Subcutaneous abdominal adipose tissue (tissue), 5 donors: ENCODE measurements around the gene PCSK2.

Source experiments
- H3K27ac ChIP-seq: one replicate; pipeline ENCODE4 v1.7.0; 2013; ENCODE audit warnings: low read depth, mild to moderate bottlenecking, inconsistent platforms, low read length, moderate library complexity
- H3K27me3 ChIP-seq, 5 donors: one replicate each; pipeline ENCODE4 v1.7.0; 2013; ENCODE audit warnings: low read length in 5 of 5, inconsistent platforms in 1 of 5; ENCODE audit not compliant: control insufficient read depth in 5 of 5, insufficient read depth in 4 of 5
- H3K36me3 ChIP-seq, 5 donors: one replicate each; pipeline ENCODE4 v1.7.0; 2013; ENCODE audit warnings: low read length in 5 of 5; ENCODE audit not compliant: control insufficient read depth in 5 of 5, insufficient read depth in 5 of 5
- H3K4me1 ChIP-seq, 5 donors: one replicate each; pipeline ENCODE4 v1.7.0; 2013; ENCODE audit warnings: low read length in 5 of 5, mild to moderate bottlenecking in 3 of 5, moderate library complexity in 1 of 5; ENCODE audit not compliant: control insufficient read depth in 5 of 5, insufficient read depth in 5 of 5
- H3K4me3 ChIP-seq, 5 donors: one replicate each; pipeline ENCODE4 v1.7.0; 2013; ENCODE audit warnings: low read length in 5 of 5, low read depth in 1 of 5
- H3K9ac ChIP-seq, 5 donors: one replicate each; pipeline ENCODE4 v1.7.0; 2013; ENCODE audit warnings: low read length in 5 of 5, mild to moderate bottlenecking in 4 of 5, moderate library complexity in 3 of 5
- H3K9me3 ChIP-seq, 5 donors: one replicate each; pipeline ENCODE4 v1.7.0; 2013; ENCODE audit warnings: low read length in 5 of 5; ENCODE audit not compliant: control insufficient read depth in 5 of 5
- donor health status: healthy.
- donor health status: healthy.
- donor health status: healthy.
- donor health status: healthy.
- donor health status: healthy.

The PCSK2 gene

GRCh38 chr20:17480696-17481095, 253.9 kb downstream of the PCSK2 start:
- Histone ChIP-seq H3K4me1 (no peaks in the 10 kb centered on the region), H3K9me3 (peaks cover 0 to 2% (median 0%) of the 10 kb centered on the region in 5 donors), H3K9ac (no peak overlapping the region), H3K4me3 (no peak overlapping the region), H3K27me3 (peaks cover 2 to 10% (median 7%) of the 10 kb centered on the region in 5 donors), H3K27ac (no peak overlapping the region), H3K36me3 (no peaks in the 10 kb centered on the region)

- Histone ChIP-seq H3K9me3 (peaks cover 0 to 2% (median 0%) of the 10 kb centered on the region in 5 donors), H3K36me3 (no peaks in the 10 kb centered on the region), H3K9ac (no peak overlapping the region), H3K27ac (no peak overlapping the region), H3K4me1 (no peaks in the 10 kb centered on the region), H3K27me3 (peaks cover 2 to 10% (median 7%) of the 10 kb centered on the region in 5 donors), H3K4me3 (no peak overlapping the region)
Observed at GRCh38 chr20:17481661-17482060, 254.8 kb downstream of the PCSK2 start.

- Histone ChIP-seq H3K27ac (no peak overlapping the region), H3K4me3 (no peak overlapping the region)
Observed at GRCh38 chr20:17482536-17482935, 255.7 kb downstream of the PCSK2 start.

GRCh38 chr20:17485017-17485416, 258.2 kb downstream of the PCSK2 start:
- H3K27me3 ChIP-seq, result peaks cover 2 to 14% (median 7%) of the 10 kb centered on the region in 5 donors
- H3K36me3 ChIP-seq, result no peaks in the 10 kb centered on the region
- no peak overlapping the region for H3K27ac ChIP-seq
- no peak overlapping the region for H3K9ac ChIP-seq
- peaks cover 0 to 2% (median 0%) of the 10 kb centered on the region in 5 donors for H3K9me3 ChIP-seq
- no peaks in the 10 kb centered on the region for H3K4me1 ChIP-seq
- no peak overlapping the region for H3K4me3 ChIP-seq

More at GRCh38 chr20:17482536-17482935, 255.7 kb downstream of the PCSK2 start:
- Histone ChIP-seq H3K27me3 (peaks cover 2 to 10% (median 7%) of the 10 kb centered on the region in 5 donors), H3K36me3 (no peaks in the 10 kb centered on the region), H3K9me3 (peaks cover 0 to 2% (median 0%) of the 10 kb centered on the region in 5 donors), H3K9ac (no peak overlapping the region), H3K4me1 (no peaks in the 10 kb centered on the region)

GRCh38 chr20:17488916-17489600, 262.2 kb downstream of the PCSK2 start:
- H3K36me3 ChIP-seq, result no peaks in the 10 kb centered on the region
- no peaks in the 10 kb centered on the region for H3K4me1 ChIP-seq
- H3K27ac ChIP-seq, result no peak overlapping the region
- no peak overlapping the region for H3K9ac ChIP-seq
- H3K4me3 ChIP-seq, result no peak overlapping the region
- H3K9me3 ChIP-seq, result peaks cover 0 to 2% (median 0%) of the 10 kb centered on the region in 5 donors
- peaks cover 0 to 4% (median 0%) of the 10 kb centered on the region in 5 donors for H3K27me3 ChIP-seq

- Histone ChIP-seq H3K36me3 (no peaks in the 10 kb centered on the region), H3K27ac (no peak overlapping the region), H3K9ac (no peak overlapping the region), H3K9me3 (no peaks in the 10 kb centered on the region), H3K4me3 (no peak overlapping the region), H3K4me1 (no peaks in the 10 kb centered on the region), H3K27me3 (peaks cover 0 to 4% (median 0%) of the 10 kb centered on the region in 5 donors)
Observed at GRCh38 chr20:17490501-17490900, 263.7 kb downstream of the PCSK2 start.

- no peaks in the 10 kb centered on the region for H3K4me1 ChIP-seq
- H3K9ac ChIP-seq, result no peak overlapping the region
- H3K4me3 ChIP-seq, result no peak overlapping the region
- H3K9me3 ChIP-seq, result no peaks in the 10 kb centered on the region
- no peak overlapping the region for H3K27ac ChIP-seq
- peaks cover 0 to 4% (median 0%) of the 10 kb centered on the region in 5 donors for H3K27me3 ChIP-seq
- H3K36me3 ChIP-seq, result no peaks in the 10 kb centered on the region
Observed at GRCh38 chr20:17491041-17491440, 264.2 kb downstream of the PCSK2 start.

- no peaks in the 10 kb centered on the region for H3K9me3 ChIP-seq
- no peaks in the 10 kb centered on the region for H3K36me3 ChIP-seq
- H3K27me3 ChIP-seq, result peaks cover 0 to 4% (median 0%) of the 10 kb centered on the region in 5 donors
- H3K9ac ChIP-seq, result no peak overlapping the region
- H3K27ac ChIP-seq, result no peak overlapping the region
- no peak overlapping the region for H3K4me3 ChIP-seq
- H3K4me1 ChIP-seq, result peaks cover 0 to 3% (median under 1%) of the 10 kb centered on the region in 5 donors
Observed at GRCh38 chr20:17491488-17491887, 264.6 kb downstream of the PCSK2 start.

GRCh38 chr20:17493173-17493572, 266.3 kb downstream of the PCSK2 start:
- H3K27me3 ChIP-seq, result peaks cover 0 to 4% (median 0%) of the 10 kb centered on the region in 5 donors
- peaks cover 0 to 12% (median 10%) of the 10 kb centered on the region in 5 donors for H3K4me1 ChIP-seq
- H3K9me3 ChIP-seq, result no peaks in the 10 kb centered on the region
- H3K36me3 ChIP-seq, result no peaks in the 10 kb centered on the region
- H3K27ac ChIP-seq, result no peak overlapping the region
- no peak overlapping the region for H3K4me3 ChIP-seq
- H3K9ac ChIP-seq, result no peak overlapping the region

GRCh38 chr20:17494201-17494600, 267.4 kb downstream of the PCSK2 start:
- H3K4me1 ChIP-seq, result peaks cover 0 to 12% (median 10%) of the 10 kb centered on the region in 5 donors
- no peaks in the 10 kb centered on the region for H3K36me3 ChIP-seq
- no peaks in the 10 kb centered on the region for H3K27me3 ChIP-seq
- H3K9me3 ChIP-seq, result no peaks in the 10 kb centered on the region
- H3K4me3 ChIP-seq, result no peak overlapping the region
- no peak overlapping the region for H3K9ac ChIP-seq
- no peak overlapping the region for H3K27ac ChIP-seq
